HG02571 (cell line): ENCODE measurements around the gene EMX2.
"Not testable (repeated sequence)": the region's sequence is repeated elsewhere in the genome, so short reads cannot be mapped to it uniquely, and the experiment has no call there.

Source experiments
- ATAC-seq: cut with Tn5 transposase; IDR thresholded peaks from one replicate; pipeline ENCODE4 v1.9.1; 2021; ENCODE audit warnings: mild to moderate bottlenecking, moderate library complexity; ENCODE audit not compliant: unreplicated experiment

The EMX2 gene

GRCh38 chr10:117555017-117555416 is 12.5 kb downstream of the EMX2 start:
- no peak for ATAC-seq

- ATAC-seq = no peak
Measured at GRCh38 chr10:117555863-117556262, 13.3 kb downstream of the EMX2 start.

- no peak for ATAC-seq
Measured at GRCh38 chr10:117556356-117556755, 13.8 kb downstream of the EMX2 start.

- ATAC-seq = no peak
Measured at GRCh38 chr10:117559712-117560111, 17.2 kb downstream of the EMX2 start.

- no peak for ATAC-seq
Measured at GRCh38 chr10:117560942-117561341, 18.4 kb downstream of the EMX2 start.

- ATAC-seq = no peak
Measured at GRCh38 chr10:117562220-117562619, 19.7 kb downstream of the EMX2 start.

GRCh38 chr10:117562896-117563737 is 20.6 kb downstream of the EMX2 start:
- no peak for ATAC-seq

GRCh38 chr10:117563780-117564179 is 21.2 kb downstream of the EMX2 start:
- no peak for ATAC-seq

GRCh38 chr10:117565068-117565467 is 22.5 kb downstream of the EMX2 start:
- no peak for ATAC-seq

- no peak for ATAC-seq
Measured at GRCh38 chr10:117568334-117568733, 25.8 kb downstream of the EMX2 start.

GRCh38 chr10:117569610-117570390 is 27.3 kb downstream of the EMX2 start:
- ATAC-seq = no peak

- ATAC-seq = no peak
Measured at GRCh38 chr10:117570880-117571279, 28.3 kb downstream of the EMX2 start.

- ATAC-seq = no peak
Measured at GRCh38 chr10:117574498-117575146, 32.1 kb downstream of the EMX2 start.

- no peak for ATAC-seq
Measured at GRCh38 chr10:117578490-117578889, 35.9 kb downstream of the EMX2 start.

- ATAC-seq = no peak
Measured at GRCh38 chr10:117578999-117579590, 36.5 kb downstream of the EMX2 start.

- no peak for ATAC-seq
Measured at GRCh38 chr10:117581961-117582360, 39.4 kb downstream of the EMX2 start.

GRCh38 chr10:117584831-117585230 is 42.3 kb downstream of the EMX2 start:
- ATAC-seq = not testable (repeated sequence)

GRCh38 chr10:117587036-117587435 is 44.5 kb downstream of the EMX2 start:
- no peak for ATAC-seq

GRCh38 chr10:117590101-117590875 is 47.7 kb downstream of the EMX2 start:
- no peak for ATAC-seq

- ATAC-seq = no peak
Measured at GRCh38 chr10:117591043-117591442, 48.5 kb downstream of the EMX2 start.
